ENCODE data around the gene GHITM. TPM values are rescaled to one million over a fixed set of nuclear protein-coding genes. Genes with fewer than 3 reads are reported as not detected.

GHITM gene
- total and polyA plus RNA-seq, 2 experiments from 2014 or later: 97.1 to 105 TPM

DNA sequence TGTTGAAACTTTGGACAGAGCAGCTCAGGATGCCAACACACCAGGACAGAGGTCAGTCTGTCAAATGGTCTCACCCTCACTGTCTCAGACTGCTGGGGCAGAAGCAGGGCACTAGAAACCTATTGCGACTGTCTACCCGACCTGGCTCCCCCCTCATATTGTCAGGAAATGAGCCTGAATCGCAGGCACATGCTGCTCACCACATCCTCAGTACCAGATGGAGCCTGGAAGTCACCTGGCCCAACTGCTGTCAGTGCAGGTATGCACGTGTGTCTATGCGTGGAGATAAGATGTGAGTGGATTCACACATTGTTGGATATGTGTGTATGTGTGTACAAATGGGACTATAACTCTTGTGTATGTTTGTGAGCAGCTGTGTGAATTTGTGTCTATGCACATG lies 51.8 kb downstream of the GHITM start (continued):
- no peak for TF ChIP-seq ZNF462 (CRISPR knock-in tag; IDR thresholded peaks at IDR 0.05)
- TF ChIP-seq EZH2phosphoT487 (IDR thresholded peaks at IDR 0.05; ENCODE audit: unreplicated experiment): no peak
- no peak for TF ChIP-seq POLR2AphosphoS5 (IDR thresholded peaks at IDR 0.05; ENCODE audit: low read depth)
- no peak for TF ChIP-seq NANOG (IDR thresholded peaks at IDR 0.05; ENCODE audit: borderline replicate concordance)
- TF ChIP-seq JUNB (IDR thresholded peaks at IDR 0.05; ENCODE audit: unreplicated experiment): no peak
- no peak for TF ChIP-seq CREB1 (CRISPR knock-in tag; IDR thresholded peaks at IDR 0.05; ENCODE audit: low read depth)

GRCh38 chr10:84193327-84193726 lies 54.0 kb downstream of the GHITM start:
- H3K4me1 ChIP-seq (ENCODE audit: insufficient read depth): peaks cover 3% of the 10 kb centered on the region; the same call in 1 of the 2 replicates
- H3K9me2 ChIP-seq (ENCODE audit: insufficient read depth): no peaks in the 10 kb centered on the region
- Mint-ChIP-seq H3K4me1 (peaks cover 5% of the 10 kb centered on the region), H3K36me3 (ENCODE audit: low read depth) (no peaks in the 10 kb centered on the region), H3K27me3 (ENCODE audit: insufficient read depth, low read depth, poor library complexity) (peaks cover 40% of the 10 kb centered on the region), H3K4me3 (no peak overlapping the region), H3K27ac (no peak overlapping the region), H3K9me3 (no peaks in the 10 kb centered on the region)
- no peaks in the 10 kb centered on the region for H3K36me3 ChIP-seq (ENCODE audit: insufficient read depth)
- H3K4me3 ChIP-seq: no peak overlapping the region
- DNase-seq (ENCODE audit: low spot score): no peak
- H3K27ac ChIP-seq (ENCODE audit: low read depth): no peak overlapping the region
- H3F3A ChIP-seq (replicated peaks; ENCODE audit: low read depth): no peaks in the 10 kb centered on the region
- H2AFZ ChIP-seq: no peak overlapping the region
- ATAC-seq: no peak
- H3K4me2 ChIP-seq: no peak overlapping the region
- peaks cover 40% of the 10 kb centered on the region for H3K27me3 ChIP-seq (ENCODE audit: insufficient read depth)
- no peaks in the 10 kb centered on the region for H4K20me1 ChIP-seq (replicated peaks; ENCODE audit: insufficient read depth)
- no peaks in the 10 kb centered on the region for H3K79me2 ChIP-seq (replicated peaks; ENCODE audit: insufficient read depth)
- TF ChIP-seq ZNF331 (CRISPR knock-in tag; IDR thresholded peaks at IDR 0.05; ENCODE audit: low read depth): no peak
- no peak for TF ChIP-seq EZH2 (IDR thresholded peaks at IDR 0.05; ENCODE audit: low read depth, unreplicated experiment)
- no peak for TF ChIP-seq STAT1 (IDR thresholded peaks at IDR 0.05; ENCODE audit: unreplicated experiment)
- TF ChIP-seq CREB1 (CRISPR knock-in tag; IDR thresholded peaks at IDR 0.05; ENCODE audit: low read depth): no peak
- TF ChIP-seq, protein P1, sequence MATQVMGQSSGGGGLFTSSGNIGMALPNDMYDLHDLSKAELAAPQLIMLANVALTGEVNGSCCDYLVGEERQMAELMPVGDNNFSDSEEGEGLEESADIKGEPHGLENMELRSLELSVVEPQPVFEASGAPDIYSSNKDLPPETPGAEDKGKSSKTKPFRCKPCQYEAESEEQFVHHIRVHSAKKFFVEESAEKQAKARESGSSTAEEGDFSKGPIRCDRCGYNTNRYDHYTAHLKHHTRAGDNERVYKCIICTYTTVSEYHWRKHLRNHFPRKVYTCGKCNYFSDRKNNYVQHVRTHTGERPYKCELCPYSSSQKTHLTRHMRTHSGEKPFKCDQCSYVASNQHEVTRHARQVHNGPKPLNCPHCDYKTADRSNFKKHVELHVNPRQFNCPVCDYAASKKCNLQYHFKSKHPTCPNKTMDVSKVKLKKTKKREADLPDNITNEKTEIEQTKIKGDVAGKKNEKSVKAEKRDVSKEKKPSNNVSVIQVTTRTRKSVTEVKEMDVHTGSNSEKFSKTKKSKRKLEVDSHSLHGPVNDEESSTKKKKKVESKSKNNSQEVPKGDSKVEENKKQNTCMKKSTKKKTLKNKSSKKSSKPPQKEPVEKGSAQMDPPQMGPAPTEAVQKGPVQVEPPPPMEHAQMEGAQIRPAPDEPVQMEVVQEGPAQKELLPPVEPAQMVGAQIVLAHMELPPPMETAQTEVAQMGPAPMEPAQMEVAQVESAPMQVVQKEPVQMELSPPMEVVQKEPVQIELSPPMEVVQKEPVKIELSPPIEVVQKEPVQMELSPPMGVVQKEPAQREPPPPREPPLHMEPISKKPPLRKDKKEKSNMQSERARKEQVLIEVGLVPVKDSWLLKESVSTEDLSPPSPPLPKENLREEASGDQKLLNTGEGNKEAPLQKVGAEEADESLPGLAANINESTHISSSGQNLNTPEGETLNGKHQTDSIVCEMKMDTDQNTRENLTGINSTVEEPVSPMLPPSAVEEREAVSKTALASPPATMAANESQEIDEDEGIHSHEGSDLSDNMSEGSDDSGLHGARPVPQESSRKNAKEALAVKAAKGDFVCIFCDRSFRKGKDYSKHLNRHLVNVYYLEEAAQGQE (IDR thresholded peaks at IDR 0.05; ENCODE audit: unreplicated experiment): no peak
- no peak for TF ChIP-seq POLR2AphosphoS5 (IDR thresholded peaks at IDR 0.05; ENCODE audit: low read depth)
